ENCODE measurements around the gene ZNF148.

ZNF148 gene

DNA sequence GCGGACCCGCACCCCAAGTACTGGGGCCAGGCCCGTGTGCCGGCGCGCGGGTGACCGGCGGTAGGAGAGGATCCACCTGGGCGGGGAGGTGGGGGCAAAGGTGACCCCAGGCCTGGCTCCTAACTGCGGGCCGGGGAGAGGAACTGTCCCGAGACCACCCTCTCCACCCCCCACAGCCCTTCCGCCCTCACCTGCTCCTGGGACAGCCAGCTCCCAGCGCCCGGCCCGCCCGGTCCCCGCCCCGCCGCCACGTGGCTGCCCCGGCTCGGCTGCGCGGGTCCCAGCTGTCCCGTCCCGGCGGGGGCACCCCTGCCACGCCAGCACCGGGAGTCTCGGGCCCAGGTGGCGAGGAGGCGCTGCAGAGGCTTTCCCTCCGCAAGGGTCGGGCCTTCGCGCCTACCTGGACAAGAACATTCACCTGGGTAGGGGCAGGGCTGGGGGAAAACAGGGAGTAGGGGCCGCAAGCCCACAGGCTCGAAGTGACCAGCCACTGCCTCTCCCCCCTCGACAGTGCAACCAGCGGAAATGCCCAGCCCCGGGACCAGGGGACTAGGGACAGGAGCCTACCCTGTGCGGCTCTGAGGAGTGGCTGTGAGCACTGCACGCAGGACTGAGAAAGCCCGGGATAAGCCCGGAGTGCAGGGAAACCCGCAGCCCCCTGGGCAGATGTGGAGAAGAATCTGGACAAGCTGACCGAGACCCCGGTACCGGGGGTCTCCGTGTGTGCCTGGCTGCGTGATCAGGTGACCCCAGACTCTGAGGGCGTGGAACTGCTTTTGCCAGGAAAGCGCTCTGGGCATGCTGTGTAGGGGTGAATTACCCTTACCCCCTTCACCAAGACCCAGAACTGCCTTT, 162.4 kb downstream of the ZNF148 start, which contains the start of gene SLC12A8:
SLC12A8 (minus strand) TSS at position 240 of the 855 bp plus-strand sequence. CDS start 1,399 bp downstream, outside the sequence.
- no peak for DNase-seq

DNA sequence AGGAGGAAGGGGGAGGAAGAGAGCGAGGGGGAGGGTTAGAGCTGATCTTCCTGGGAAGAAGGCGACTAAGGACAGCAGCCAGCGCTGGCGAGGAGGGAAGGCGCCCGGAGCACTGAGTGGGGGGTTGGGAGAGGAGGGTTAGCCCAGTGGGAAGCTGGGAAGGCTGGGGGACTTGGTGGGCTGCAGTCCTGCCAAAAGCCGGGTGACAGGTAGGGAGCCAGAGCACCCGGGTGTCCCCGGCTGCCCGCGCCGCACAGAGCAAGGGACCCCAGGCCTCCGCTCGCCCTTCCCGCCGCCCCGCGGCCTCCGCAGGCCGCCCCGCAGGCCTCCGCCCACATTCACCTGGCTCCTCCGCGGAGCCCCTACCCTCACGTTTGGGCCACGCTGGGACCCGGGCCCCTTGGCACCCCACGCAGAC, 163.0 kb downstream of the ZNF148 start:
- DNase-seq = no peak

DNA sequence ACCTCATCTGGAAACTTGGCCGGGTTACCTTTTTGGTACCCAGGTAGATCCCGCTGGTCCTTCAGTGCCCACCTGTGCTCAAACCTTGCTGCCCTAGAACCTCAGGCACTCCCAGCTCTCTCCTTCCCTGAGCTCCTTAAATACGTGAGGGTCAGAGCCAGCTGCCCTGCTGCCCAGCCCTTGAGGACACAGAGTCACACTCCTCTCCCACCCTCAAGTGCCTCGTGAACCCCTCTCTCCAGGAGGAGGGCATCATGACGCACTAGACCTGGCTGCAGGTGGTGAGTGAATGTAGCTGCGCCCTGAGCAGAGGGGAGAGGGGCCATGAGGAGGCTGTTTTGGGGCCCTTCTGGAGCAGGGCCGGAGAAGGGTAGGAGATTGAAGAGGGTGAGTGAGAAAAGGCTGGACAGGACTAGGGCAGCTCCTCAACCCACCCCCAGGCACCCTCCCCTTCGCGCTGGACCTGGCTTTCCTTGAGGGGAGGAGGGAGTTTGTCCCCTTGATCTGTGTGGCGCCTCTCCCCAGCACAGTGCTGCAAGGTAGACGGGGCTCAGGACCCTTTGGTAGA, 163.5 kb downstream of the ZNF148 start:
- DNase-seq = no peak

DNA sequence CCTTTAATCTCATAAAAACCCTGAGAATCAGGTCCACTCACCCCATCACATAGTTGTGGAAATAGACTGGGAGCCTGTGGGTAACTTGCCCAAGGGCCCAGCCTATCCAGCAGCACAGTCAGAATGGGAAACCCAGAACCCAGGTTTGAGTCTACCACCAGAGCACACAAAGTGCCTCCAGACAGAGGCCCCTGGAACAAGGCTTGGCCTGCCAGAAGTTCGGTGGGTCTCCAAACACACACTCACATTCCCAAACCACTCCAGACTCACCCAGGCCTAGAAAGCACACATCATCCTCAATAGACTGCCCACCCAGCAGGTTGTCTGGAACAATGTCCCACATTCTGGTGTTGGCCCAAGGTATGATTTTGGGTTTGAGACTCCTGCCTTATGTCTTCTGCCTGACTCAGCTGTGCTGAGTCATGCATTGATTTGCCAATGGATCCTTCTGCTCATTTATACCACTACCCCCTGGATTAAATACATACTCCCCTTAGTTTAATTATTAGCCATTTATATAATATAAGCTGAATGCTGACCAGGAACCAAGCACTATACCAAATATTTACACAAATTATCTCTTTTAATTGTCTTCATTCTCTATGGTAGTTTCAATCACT, 167.1 kb downstream of the ZNF148 start:
- DNase-seq = no peak

DNA sequence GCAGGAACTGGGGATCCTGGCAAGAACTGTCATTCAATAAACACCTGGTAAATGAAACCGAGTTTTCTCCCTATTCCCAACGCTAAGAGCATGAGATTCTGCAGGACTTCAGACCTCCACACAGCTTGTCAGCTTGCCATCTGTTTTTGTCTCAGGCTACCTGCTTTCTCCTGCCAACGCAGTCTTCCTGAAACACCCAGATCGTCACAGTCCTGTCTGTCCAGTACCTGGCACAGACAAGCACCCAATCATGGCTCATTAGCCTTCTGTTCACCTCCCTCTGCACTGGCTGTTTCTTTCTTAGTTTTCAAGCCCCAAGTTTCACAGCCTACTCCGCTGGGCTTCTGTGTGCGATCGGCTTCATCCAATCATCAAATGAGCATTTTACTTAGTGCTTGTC, 167.6 kb downstream of the ZNF148 start:
- no peak for DNase-seq

DNA sequence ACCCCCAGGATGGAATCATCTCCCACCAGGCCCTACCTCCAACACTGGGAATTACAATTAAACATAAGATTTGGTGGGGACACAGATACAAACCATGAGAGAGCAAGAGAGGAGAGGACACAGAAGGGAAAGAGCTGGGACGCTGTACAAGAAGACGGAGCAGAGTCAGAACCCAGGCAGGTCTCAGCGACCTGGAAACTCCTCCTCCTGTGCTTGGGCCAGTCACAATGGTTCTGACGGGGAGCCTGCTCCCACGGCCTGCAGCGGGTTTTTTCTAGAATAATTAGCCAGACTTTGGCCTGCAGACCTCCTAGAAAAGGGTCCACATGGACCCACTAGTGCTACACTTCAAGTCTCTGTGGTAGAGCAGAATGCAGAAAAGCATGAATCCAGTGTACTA, 168.2 kb downstream of the ZNF148 start:
- no peak for DNase-seq

DNA sequence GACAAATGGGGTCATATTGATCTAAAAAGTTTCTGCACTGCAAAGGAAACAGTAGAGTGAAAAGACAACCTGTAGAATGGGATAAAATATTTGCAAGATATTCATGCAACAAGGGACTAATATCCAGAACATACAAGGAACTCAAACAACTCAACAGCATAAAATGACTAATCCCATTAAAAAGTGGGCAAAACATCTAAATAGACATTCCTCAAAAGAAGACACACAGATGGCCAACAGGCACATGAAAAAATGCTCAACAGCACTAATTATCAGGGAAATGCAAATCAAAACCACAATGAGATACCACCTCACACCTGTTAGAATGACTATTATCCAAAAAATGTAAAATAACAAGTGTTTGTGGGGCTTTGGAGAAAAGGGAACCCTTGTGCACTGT, 171.4 kb downstream of the ZNF148 start:
- DNase-seq = no peak

DNA sequence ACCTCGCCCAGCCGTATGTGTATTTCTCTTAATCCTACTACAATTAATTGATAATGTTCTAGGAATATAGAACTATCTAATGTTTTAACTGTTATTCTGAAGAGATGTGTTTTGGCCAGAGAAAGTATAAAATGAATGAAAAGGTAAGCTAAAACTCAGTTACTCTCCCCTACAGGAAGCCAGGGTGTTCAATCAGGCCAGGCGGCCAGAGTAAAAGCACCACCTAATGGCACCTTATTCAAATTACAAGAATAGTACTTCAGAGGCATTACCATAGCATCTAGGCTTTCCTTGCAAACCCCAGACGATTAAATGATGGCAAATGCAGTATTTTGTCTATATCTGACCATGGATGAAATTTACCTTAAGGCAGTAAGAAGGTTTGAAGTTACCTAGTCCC, 172.9 kb downstream of the ZNF148 start:
- DNase-seq = no peak

DNA sequence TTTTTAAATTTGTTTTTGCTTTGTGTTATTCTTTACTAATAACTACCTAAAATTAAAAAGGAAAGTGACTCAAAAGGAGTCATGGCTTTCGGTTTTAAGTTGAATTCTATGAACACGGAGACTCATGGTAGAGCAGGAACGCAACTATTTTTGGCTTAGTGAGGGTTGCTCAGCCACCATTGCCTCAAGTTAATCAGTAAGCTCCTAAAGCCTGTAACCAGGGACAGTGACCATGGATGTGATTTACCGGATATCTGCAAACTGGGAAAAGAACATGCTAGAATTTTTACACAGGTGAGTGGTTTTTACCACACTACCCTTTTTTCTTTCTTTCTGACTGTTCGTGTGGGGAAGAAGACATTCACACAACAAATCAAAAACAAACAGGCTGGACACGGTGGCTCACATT, 174.4 kb downstream of the ZNF148 start:
- no peak for DNase-seq

DNA sequence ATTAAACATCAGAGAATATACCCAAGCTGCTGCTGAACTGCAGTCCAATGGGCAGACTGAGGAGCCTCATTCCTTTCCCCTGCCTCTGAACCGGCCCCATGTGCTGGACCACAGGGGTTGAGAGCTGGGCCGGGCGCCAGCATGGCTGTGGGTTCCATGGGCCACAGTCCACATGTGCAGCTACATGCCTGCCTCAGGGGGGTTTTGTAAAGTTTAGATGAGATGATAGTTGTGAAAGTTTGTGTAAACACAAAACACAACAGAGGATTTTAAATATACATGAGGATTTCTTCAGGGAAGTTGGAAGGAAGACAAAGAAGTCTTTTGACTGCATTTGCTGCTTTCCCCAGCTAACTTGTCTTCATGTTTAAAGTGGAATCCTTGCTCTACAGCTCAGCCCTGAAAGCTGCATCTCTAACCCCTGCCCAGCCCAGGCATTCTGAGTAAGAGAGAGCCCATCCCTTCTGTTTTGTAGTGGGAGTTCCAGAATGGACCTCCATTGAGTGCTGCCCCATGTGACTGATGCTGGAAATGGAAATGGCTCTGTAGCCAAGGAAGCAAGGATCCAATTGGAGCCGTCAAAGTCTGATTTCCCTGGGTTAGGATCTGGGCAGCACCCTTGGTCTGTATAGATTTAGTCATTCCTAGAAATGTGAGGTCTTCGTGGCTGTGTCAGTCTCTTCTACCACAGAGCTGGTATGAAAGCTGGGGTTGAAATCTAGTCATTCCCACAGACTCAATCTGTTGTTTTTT, 180.1 kb downstream of the ZNF148 start:
- no peak for DNase-seq

DNA sequence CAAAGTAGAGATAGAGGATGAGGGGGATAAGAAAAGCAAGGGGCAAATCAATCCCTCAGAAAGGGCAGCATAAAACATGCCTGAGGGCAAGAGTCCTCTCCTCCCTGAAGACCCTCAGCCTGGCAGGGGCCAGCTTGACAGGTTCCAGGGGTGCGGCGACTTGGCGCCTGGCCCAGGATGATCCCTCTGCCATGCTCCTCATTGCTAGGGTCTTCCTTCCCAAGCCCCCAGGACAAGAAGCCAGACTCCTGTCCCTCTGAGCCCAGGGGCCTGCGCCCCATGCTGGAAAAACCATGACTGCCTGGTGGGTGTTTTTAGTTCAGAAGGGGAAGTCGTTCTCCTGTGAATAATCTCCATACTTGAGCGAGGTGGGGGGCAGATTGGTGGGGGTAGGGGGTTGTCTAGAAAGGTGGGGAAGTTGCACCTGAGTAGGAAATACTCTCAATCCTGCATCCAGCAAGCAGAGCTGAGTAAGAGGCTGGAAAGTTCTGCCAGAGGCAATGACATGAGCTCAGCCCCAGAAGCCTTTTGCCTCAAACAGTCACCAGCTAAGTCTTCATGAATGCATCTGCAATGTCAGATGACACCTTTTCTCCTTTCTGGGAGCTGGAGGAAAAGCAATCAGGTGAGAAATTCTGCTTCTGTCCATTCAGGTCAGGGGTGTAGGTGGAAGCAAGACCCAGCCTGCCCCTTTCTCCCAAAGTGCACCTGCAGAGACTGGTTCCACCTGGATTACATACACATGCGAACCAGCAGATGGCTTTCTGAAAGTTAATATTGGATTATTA, 180.9 kb downstream of the ZNF148 start:
- peak; percentile 37 for DNase-seq

DNA sequence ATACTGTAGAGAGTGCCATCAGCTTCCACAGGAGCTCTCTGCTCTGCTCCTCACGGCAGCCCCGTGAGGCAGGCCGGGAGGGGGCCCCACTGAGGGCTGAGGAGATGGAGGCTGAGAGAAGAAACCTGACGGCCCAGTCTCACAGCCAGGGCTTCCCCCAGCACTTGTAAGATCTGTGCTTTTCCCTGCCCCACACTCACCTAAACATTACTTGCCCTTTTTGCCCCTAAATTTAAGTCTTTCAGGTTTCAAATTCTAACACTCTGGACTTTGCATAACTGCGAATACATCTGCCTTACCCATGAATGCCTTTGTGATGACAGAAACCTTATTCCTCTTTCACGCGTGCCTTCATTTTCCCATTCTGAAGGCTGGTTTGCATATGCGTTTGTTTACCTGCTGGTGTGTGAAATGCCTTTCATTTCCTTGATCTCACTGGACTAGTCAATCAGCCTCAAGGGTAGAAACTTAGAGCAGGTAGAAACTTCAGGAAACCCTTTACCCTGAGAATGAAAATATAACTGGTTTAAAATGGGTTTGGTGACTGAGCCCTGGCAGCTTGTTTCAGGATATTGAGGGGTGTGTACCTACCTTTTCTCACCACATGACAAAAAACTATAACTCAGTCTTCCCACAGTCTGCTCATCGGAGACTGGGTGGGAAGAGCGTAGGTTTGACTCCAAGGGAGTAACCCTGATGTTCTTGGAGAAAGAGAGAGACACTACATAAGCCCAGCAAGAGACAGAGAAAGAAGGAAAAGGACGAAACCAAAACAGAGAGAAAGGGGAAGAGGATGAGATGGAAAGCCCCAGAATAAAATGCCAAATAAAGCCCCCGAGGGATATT, 182.7 kb downstream of the ZNF148 start:
- DNase-seq = no peak

DNA sequence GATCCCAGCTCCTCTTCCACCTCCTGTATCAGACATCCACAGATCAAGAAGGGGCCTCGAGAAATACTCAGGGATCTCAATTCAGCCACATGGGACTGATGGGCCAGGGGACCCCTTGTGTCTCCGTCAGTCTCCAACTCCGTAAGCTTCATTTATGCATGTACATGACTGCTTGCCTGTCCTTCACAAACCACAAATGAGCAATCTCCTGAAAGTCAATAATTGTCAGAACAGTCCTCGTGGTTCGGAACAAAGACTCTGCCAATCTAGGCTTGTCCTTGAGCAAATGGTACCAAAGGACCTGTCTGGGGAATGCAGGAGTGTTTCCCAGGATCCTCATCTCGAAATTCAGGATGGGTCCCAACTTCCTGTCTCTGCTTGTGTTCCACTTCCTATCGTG, 183.4 kb downstream of the ZNF148 start:
- DNase-seq = no peak

DNA sequence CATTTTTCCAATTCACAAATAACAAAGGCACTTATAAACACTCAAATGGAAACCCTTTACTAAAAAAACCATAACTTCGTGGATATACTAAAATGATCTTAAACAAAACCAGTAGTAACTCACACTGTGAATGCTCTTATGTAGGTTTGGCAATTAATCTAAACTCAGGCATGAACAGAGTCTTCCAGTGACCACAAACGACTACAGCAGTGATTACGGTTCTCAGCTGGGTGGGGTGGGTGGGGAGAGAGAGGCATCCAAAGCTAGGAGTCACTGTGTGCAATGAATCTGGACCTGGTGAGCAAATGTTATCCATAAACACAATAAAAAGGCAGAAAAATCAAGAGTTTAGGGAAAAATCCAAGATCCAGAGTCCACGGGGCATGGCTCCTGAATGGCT, 183.9 kb downstream of the ZNF148 start:
- DNase-seq = no peak

DNA sequence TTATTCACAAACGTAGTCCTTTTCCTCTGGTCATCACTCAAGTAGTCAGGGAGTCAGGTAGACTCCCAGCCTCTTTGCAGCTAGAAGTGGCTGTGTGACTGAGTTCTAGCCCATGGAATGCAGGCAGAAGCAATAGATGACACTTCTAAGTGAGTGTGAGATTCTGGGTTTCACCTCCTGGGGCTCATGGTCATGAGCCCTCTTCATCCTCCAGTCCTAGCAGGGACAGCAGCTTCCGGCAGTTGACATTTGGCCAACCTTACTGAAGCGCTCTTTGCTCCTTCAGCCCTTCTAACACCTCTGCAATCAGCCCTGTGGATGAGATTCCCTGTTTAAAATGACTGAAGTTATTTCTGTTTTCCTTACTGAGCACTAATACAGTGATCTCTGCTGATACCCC, 184.3 kb downstream of the ZNF148 start:
- DNase-seq = no peak

DNA sequence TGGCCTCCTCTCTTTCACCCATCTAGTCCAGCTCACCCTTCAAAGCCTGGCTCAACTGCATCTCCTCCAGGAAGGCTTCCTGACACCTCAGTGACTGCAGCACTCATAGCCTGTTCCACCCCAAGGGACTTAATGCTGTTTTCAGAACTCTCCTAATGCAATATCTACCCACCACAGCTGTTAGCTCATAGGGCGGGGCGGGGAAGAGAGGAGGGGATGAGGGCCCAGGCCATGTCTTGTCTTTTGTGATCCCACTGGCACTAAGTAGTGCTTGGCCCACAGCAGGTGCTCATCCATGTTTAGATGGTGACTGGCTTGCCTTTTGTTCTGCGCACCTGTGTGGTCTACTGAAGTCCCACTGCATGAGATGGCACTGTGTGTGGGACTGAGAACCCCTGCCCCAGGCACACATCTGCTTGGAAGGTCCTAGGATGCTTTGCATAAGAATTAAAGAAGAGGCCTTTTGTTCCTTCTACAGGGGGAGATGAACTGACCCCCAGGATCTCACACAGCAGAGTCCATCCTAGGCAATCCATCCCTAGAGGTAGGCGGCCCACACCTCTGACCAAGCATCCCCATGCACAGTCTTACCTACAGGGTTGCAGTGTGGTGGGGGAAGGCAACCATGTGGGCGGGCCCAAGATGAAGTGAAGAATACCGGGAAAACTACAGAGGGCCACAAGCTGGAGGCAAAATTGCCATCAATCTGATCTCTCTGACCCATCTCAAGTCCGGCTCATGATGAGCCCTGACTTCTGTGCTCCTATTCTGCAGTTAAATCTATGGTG, 185.6 kb downstream of the ZNF148 start:
- no peak for DNase-seq

DNA sequence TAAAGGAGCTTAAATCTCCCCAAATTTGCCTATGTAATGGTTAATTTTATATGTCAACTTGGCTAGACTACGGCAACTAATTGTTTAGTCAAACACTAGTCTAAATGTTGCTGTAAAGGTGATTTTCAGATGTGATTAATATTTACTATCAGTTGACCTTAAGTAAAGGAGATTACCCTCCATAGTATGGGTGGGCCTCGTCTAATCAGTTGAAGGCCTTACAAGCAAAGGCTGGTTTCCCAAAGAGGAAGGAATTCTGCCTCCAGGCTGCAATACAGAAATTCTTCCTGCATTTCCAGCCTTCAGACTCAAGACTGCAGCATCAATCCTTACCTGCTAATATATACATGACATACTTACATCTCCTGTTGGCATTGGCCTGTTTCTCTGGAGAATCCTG, 186.2 kb downstream of the ZNF148 start:
- DNase-seq = no peak

DNA sequence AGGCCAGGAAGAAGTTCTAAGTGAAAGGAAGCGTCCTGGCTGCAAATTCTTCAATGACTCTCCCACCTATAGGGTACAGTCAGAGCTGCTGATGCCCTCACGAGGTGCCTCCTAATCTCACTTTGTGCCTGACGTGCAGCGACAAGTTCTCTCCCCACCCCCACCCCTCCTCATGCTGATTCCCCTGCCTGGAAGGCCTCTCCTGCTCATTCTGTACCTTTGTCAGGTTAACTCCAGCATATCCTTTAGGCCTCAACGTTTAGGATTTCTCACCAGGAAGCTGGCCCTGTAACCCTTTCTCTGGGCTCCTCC, 187.6 kb downstream of the ZNF148 start:
- no peak for DNase-seq

DNA sequence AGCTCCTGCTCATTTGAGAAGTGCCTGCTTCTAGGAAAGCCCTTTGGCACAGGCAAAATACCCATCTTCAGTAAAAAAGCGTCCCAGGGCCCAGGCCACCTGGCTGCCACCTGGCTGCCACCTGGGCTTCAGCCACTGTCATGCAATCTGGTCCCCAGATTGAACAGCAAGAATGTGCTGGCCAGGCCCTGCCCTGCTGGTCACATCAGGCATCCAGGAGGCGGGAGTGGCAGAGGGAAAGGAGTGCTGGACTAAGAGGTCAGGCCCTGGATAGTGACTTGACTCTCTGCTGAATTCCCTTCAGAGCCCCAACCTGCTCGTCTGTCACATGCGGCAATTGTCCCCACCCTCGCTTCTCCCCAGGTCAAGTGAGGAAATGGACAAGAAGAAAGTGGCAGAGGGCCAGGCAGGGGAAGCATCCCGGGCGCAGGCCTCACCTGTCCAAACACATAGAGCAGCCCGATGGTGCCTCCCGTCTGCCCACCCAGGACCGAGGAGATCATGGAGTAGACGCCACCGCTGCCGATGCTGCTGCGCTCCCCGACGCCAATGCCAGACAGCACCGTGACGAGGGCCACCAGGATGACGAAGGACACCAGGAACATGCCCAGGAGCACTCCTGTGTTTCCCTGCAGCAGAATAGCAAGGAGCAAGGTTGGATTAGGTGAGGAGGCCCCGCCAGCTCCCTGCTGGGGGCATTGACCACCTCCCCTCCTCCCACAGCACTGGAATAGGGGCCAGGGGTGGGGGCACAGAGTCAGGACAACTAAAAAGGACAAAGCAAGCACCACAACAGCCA, 188.1 kb downstream of the ZNF148 start:
- DNase-seq = no peak

DNA sequence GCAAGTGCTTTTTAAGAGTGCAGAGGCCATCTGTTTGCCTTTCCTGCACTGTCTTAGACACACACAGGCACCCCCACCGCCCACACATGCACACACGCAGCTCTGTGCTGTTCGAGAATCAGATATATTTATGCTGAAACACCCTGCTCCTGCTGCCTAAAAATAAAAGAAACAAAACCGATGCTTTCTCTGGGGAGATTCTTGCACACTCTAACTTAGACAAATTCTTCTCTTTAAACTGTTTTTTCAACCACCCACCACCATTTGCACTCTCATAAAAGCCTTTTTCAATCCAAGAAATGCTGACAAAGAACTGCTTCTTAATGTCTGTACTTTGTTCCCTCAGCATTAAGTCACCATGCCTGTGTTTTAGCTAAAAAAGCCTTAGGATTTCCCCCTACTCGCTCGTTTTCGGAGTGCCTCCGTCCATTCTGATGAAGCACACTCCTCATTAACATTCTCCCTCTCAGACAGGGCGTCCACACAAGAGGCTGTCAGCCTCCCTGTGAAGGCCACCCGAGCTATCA, 188.8 kb downstream of the ZNF148 start:
- DNase-seq = no peak
